AG04449 (cell line): ENCODE measurements around the gene ATG7.

ENCODE experiments used
- CTCF ChIA-PET: fragments of 350-600 bp; formaldehyde crosslinking; extraction: SDS; loops from one replicate; lab custom pipeline; 2021; ENCODE audit warnings: antibody characterized with exemption; lab: Yijun Ruan, JAX
- POLR2A ChIA-PET: fragments of 400-600, 350-600 bp; formaldehyde crosslinking; extraction: SDS; loops from one replicate; lab custom pipeline; 2020; ENCODE audit warnings: antibody characterized with exemption, inconsistent platforms; lab: Yijun Ruan, JAX
- DNase-seq: peaks from one replicate; pipeline ENCODE4 v3.0.0-alpha.2; 2010; ENCODE audit warnings: low read depth, low spot score
- H3K4me3 ChIP-seq: 2 replicates; pipeline ENCODE4 v1.5.1; 2011; ENCODE audit warnings: low read depth, mild to moderate bottlenecking, control low read depth, low read length
- CTCF ChIP-seq: IDR thresholded peaks from one replicate; pipeline ENCODE4 v1.5.1; 2011; ENCODE audit warnings: mild to moderate bottlenecking, moderate library complexity, low read length, control low read depth, inconsistent platforms; ENCODE audit not compliant: insufficient read depth; ENCODE audit errors: missing control alignments

ATG7 gene

GRCh38 chr3:11275926-11276325, 3.7 kb downstream of the ATG7 start:
- POLR2A ChIA-PET = interaction anchor here (1.5 kb wide), 1 partner anchor 13 kb away, joined by 6 read pairs; no protein-coding TSS in a partner anchor

GRCh38 chr3:11276901-11277300, 4.7 kb downstream of the ATG7 start:
- no peak for TF ChIP-seq CTCF
- ChIA-PET POLR2A (interaction anchor here (1.5 kb wide), 1 partner anchor 12 kb away, joined by 6 read pairs; no protein-coding TSS in a partner anchor), CTCF (interaction anchor here (1.6 kb wide), 1 partner anchor 9 kb away, joined by 6 read pairs; no protein-coding TSS in a partner anchor)
- DNase-seq = no peak
- H3K4me3 ChIP-seq = no peak overlapping the region

More at GRCh38 chr3:11275926-11276325, 3.7 kb downstream of the ATG7 start:
- no peak overlapping the region for H3K4me3 ChIP-seq
- TF ChIP-seq CTCF = no peak
- DNase-seq = no peak
- CTCF ChIA-PET = interaction anchor here (1.6 kb wide), 1 partner anchor 10 kb away, joined by 6 read pairs; no protein-coding TSS in a partner anchor

GRCh38 chr3:11282250-11283138, 10.3 kb downstream of the ATG7 start:
- no peak overlapping the region for H3K4me3 ChIP-seq
- ChIA-PET POLR2A (interaction anchor here (1.2 kb wide), 1 partner anchor 10 kb away, joined by 3 read pairs; the partner anchor contains the start of gene ATG7), CTCF (interaction anchor here (2.1 kb wide), 1 partner anchor 10 kb away, joined by 8 read pairs; the partner anchor contains the start of gene ATG7)
- no peak for TF ChIP-seq CTCF
- no peak for DNase-seq

GRCh38 chr3:11283139-11283475, 10.9 kb downstream of the ATG7 start:
- CTCF ChIA-PET = interaction anchor here (2.1 kb wide), 1 partner anchor 10 kb away, joined by 8 read pairs; the partner anchor contains the start of gene ATG7

GRCh38 chr3:11284011-11284410, 11.8 kb downstream of the ATG7 start:
- ChIA-PET CTCF (interaction anchor here (0.9 to 2.1 kb wide), 3 partner anchors 11 to 550 kb away, joined by 3 to 6 read pairs (median 3); partner anchors contain the start of gene ATG7), POLR2A (no interaction called here)
- no peak overlapping the region for H3K4me3 ChIP-seq
- no peak for DNase-seq
- TF ChIP-seq CTCF = no peak

More at GRCh38 chr3:11283139-11283475, 10.9 kb downstream of the ATG7 start:
- no peak overlapping the region for H3K4me3 ChIP-seq
- TF ChIP-seq CTCF = no peak
- POLR2A ChIA-PET = interaction anchor here (1.2 kb wide), 1 partner anchor 11 kb away, joined by 3 read pairs; the partner anchor contains the start of gene ATG7
- DNase-seq = no peak
